Smooth muscle cell (in vitro differentiated cells): Measurements from ENCODE around the gene FIGN. TPM values are rescaled to one million over a fixed set of nuclear protein-coding genes. Genes with fewer than 3 reads are reported as not detected.

ENCODE experiments used
- DNase-seq: peaks from one replicate; lab custom pipeline; 2025; ENCODE audit not compliant: unreplicated experiment; lab: John Stamatoyannopoulos, UW
- H2AFZ ChIP-seq: fragments of 200-600 bp; sonication (generic); 2 replicates; pipeline ENCODE4 v1.6.0; 2016; ENCODE audit warnings: antibody characterized with exemption, low read depth, mild to moderate bottlenecking
- H3F3A ChIP-seq: fragments of 200-600 bp; sonication (generic); 2 replicates; pipeline ENCODE4 v1.6.0; 2017; ENCODE audit warnings: antibody characterized with exemption, low read depth
- H3K27ac ChIP-seq: fragments of 200-600 bp; sonication (generic); 2 replicates; pipeline ENCODE4 v1.5.1; 2016; ENCODE audit warnings: low read depth, mild to moderate bottlenecking
- H3K27me3 ChIP-seq: fragments of 200-600 bp; sonication (generic); 2 replicates; pipeline ENCODE4 v1.6.1; 2016; ENCODE audit warnings: low read depth, mild to moderate bottlenecking
- H3K36me3 ChIP-seq: fragments of 200-600 bp; sonication (generic); 2 replicates; pipeline ENCODE4 v1.5.1; 2016; ENCODE audit warnings: low read depth
- H3K4me1 ChIP-seq: fragments of 200-600 bp; sonication (generic); 2 replicates; pipeline ENCODE4 v1.5.1; 2016; ENCODE audit warnings: low read depth
- H3K4me2 ChIP-seq: fragments of 200-600 bp; sonication (generic); 2 replicates; pipeline ENCODE4 v1.6.0; 2016; ENCODE audit warnings: mild to moderate bottlenecking
- H3K4me3 ChIP-seq: fragments of 200-600 bp; sonication (generic); 2 replicates; pipeline ENCODE4 v1.5.1; 2016; ENCODE audit warnings: mild to moderate bottlenecking
- H3K79me2 ChIP-seq: fragments of 200-600 bp; sonication (generic); 2 replicates; pipeline ENCODE4 v1.6.0; 2016; ENCODE audit warnings: low read depth, mild to moderate bottlenecking
- H3K9ac ChIP-seq: fragments of 200-600 bp; sonication (generic); 2 replicates; pipeline ENCODE4 v1.6.0; 2016; ENCODE audit warnings: low read depth
- H3K9me3 ChIP-seq: fragments of 200-600 bp; sonication (generic); replicated peaks from 2 replicates; pipeline ENCODE4 v1.5.1; 2016; ENCODE audit warnings: low read depth
- H4K20me1 ChIP-seq: fragments of 200-600 bp; sonication (generic); 2 replicates; pipeline ENCODE4 v1.6.0; 2016; ENCODE audit warnings: low read depth
- CTCF ChIP-seq: fragments of 200-600 bp; sonication (generic); IDR thresholded peaks from 2 replicates; pipeline ENCODE4 v1.5.1; 2017; ENCODE audit warnings: borderline replicate concordance, mild to moderate bottlenecking, antibody characterized with exemption; ENCODE audit not compliant: insufficient read depth, poor library complexity, severe bottlenecking
- WGBS: methylation state at CpG from one replicate; pipeline ENCODE4 v1.1.7; 2016; ENCODE audit warnings: low lambda C conversion rate; 5-methylcytosine and 5-hydroxymethylcytosine counted together
- polyA plus RNA-seq: library from polyadenylated mRNA; unstranded; fragments of >200 nt; fragmentation: Nextera tagmentation; extraction: Ambion mirVana; gene quantifications from 2 replicates; pipeline ENCODE4 v1.2.1, GENCODE V29; 2016
- total RNA-seq: library from RNA; depleted of rRNA; stranded (reverse); fragments of >200 nt; gene quantifications from 2 replicates; pipeline ENCODE4 v1.2.3, GENCODE V29; 2014

The FIGN gene
- total and polyA plus RNA-seq, 2 experiments from 2014 or later = 0.71 to 4.8 TPM

- WGBS = 67% methylated on average over 15 of the region's 15 CpGs
- H4K20me1 ChIP-seq = no peaks in the 10 kb centered on the region
- peaks cover 39% of the 10 kb centered on the region for H3K4me1 ChIP-seq
- H3K27me3 ChIP-seq = peaks cover 5% of the 10 kb centered on the region
- no peaks in the 10 kb centered on the region for H3F3A ChIP-seq
- no peak for TF ChIP-seq CTCF
- H3K79me2 ChIP-seq = peaks cover 14% of the 10 kb centered on the region
- no peak for DNase-seq
- H3K9ac ChIP-seq = no peak overlapping the region
- H2AFZ ChIP-seq = peak overlapping the region; percentile 15
- H3K27ac ChIP-seq = no peak overlapping the region
- H3K36me3 ChIP-seq = no peaks in the 10 kb centered on the region
- peak overlapping the region; percentile 96 for H3K4me3 ChIP-seq
- peak overlapping the region; percentile 96 for H3K4me2 ChIP-seq
- no peaks in the 10 kb centered on the region for H3K9me3 ChIP-seq
Observed at GRCh38 chr2:163733301-163733938, 2.4 kb downstream of the FIGN start.

- H3K27ac ChIP-seq = no peak overlapping the region
- no peak overlapping the region for H2AFZ ChIP-seq
- no peak overlapping the region for H3K9ac ChIP-seq
Observed at GRCh38 chr2:163732727-163733126, 3.1 kb downstream of the FIGN start.

GRCh38 chr2:163731735-163732134 lies 4.1 kb downstream of the FIGN start:
- Histone ChIP-seq H3K9ac (no peak overlapping the region), H2AFZ (no peak overlapping the region), H3K9me3 (no peaks in the 10 kb centered on the region), H3K27me3 (no peaks in the 10 kb centered on the region), H3K4me2 (no peak overlapping the region), H3F3A (no peaks in the 10 kb centered on the region), H3K36me3 (no peaks in the 10 kb centered on the region), H3K27ac (no peak overlapping the region), H3K4me1 (peaks cover 39% of the 10 kb centered on the region), H3K4me3 (no peak overlapping the region), H3K79me2 (peaks cover 21% of the 10 kb centered on the region), H4K20me1 (no peaks in the 10 kb centered on the region)
- TF ChIP-seq CTCF = no peak
- no peak for DNase-seq

More at GRCh38 chr2:163732727-163733126, 3.1 kb downstream of the FIGN start:
- no peak overlapping the region for H3K4me2 ChIP-seq
- H3K27me3 ChIP-seq = no peaks in the 10 kb centered on the region
- peaks cover 14% of the 10 kb centered on the region for H3K79me2 ChIP-seq
- H3F3A ChIP-seq = no peaks in the 10 kb centered on the region
- no peak for TF ChIP-seq CTCF
- no peaks in the 10 kb centered on the region for H3K9me3 ChIP-seq
- WGBS = 56% methylated on average over 4 of the region's 4 CpGs
- no peaks in the 10 kb centered on the region for H4K20me1 ChIP-seq
- no peaks in the 10 kb centered on the region for H3K36me3 ChIP-seq
- no peak for DNase-seq
- H3K4me3 ChIP-seq = peak overlapping the region; percentile 96
- peaks cover 39% of the 10 kb centered on the region for H3K4me1 ChIP-seq

- Histone ChIP-seq H3K4me2 (no peak overlapping the region), H3K79me2 (peaks cover 29% of the 10 kb centered on the region), H3K36me3 (no peaks in the 10 kb centered on the region), H3K27ac (no peak overlapping the region), H3K4me1 (peaks cover 39% of the 10 kb centered on the region), H3K9ac (no peak overlapping the region), H3K4me3 (no peak overlapping the region), H3F3A (no peaks in the 10 kb centered on the region), H3K27me3 (no peaks in the 10 kb centered on the region), H4K20me1 (no peaks in the 10 kb centered on the region), H3K9me3 (no peaks in the 10 kb centered on the region), H2AFZ (no peak overlapping the region)
- no peak for DNase-seq
- WGBS = 93% methylated on average over 1 of the region's 1 CpG
- no peak for TF ChIP-seq CTCF
Observed at GRCh38 chr2:163730556-163730955, 5.3 kb downstream of the FIGN start.
